OCI-LY1 (cell line): ENCODE results near the gene NTHL1.

ENCODE experiments used
- H2AFZ ChIP-seq: fragments of 200-600 bp; sonication (generic), shearing (Covaris generic); 2 replicates; pipeline ENCODE4 v1.6.0; 2014; ENCODE audit warnings: antibody characterized with exemption, mild to moderate bottlenecking, low read length
- H3F3A ChIP-seq: fragments of 200-600 bp; sonication (generic), shearing (Covaris generic); 2 replicates; pipeline ENCODE4 v1.6.0; 2014; ENCODE audit warnings: mild to moderate bottlenecking, antibody characterized with exemption, low read length, moderate library complexity; ENCODE audit not compliant: insufficient read depth
- H3K27ac ChIP-seq: fragments of 200-600 bp; sonication (generic); 2 replicates; pipeline ENCODE4 v1.5.1; 2014; ENCODE audit warnings: low read length, mixed run types, mild to moderate bottlenecking, low read depth; ENCODE audit not compliant: poor library complexity, severe bottlenecking
- H3K27me3 ChIP-seq: fragments of 200-600 bp; sonication (generic); 2 replicates; pipeline ENCODE4 v1.6.0; 2014; ENCODE audit warnings: antibody characterized with exemption, mild to moderate bottlenecking, low read length, moderate library complexity; ENCODE audit not compliant: insufficient read depth
- H3K36me3 ChIP-seq: fragments of 200-600 bp; sonication (generic); 2 replicates; pipeline ENCODE4 v1.6.1; 2014; ENCODE audit warnings: mild to moderate bottlenecking, antibody characterized with exemption, low read length, moderate library complexity, mixed read lengths; ENCODE audit not compliant: insufficient read depth
- H3K4me1 ChIP-seq: fragments of 200-600 bp; sonication (generic); 2 replicates; pipeline ENCODE4 v1.5.1; 2014; ENCODE audit warnings: mild to moderate bottlenecking, low read length, moderate library complexity; ENCODE audit not compliant: insufficient read depth, severe bottlenecking
- H3K4me2 ChIP-seq: fragments of 200-600 bp; sonication (generic), shearing (Covaris generic); 2 replicates; pipeline ENCODE4 v1.6.1; 2014; ENCODE audit warnings: low read length
- H3K4me3 ChIP-seq: fragments of 200-600 bp; sonication (generic); 2 replicates; pipeline ENCODE4 v1.5.1; 2014; ENCODE audit warnings: low read length, low read depth, mild to moderate bottlenecking, mixed read lengths; ENCODE audit not compliant: poor library complexity, severe bottlenecking
- H3K79me2 ChIP-seq: fragments of 200-600 bp; shearing (Covaris generic); 2 replicates; pipeline ENCODE4 v1.6.1; 2016; ENCODE audit warnings: mixed run types, low read length, mixed read lengths; ENCODE audit not compliant: insufficient read depth
- H3K9ac ChIP-seq: fragments of 200-600 bp; sonication (generic), shearing (Covaris generic); 2 replicates; pipeline ENCODE4 v1.6.1; 2014; ENCODE audit warnings: mild to moderate bottlenecking, low read length, mixed read lengths
- H3K9me2 ChIP-seq: fragments of 200-600 bp; sonication (generic), shearing (Covaris generic); 2 replicates; pipeline ENCODE4 v1.6.1; 2014; ENCODE audit warnings: low read depth, mild to moderate bottlenecking, low read length, mixed read lengths
- H3K9me3 ChIP-seq: fragments of 200-600 bp; shearing (Covaris generic); 2 replicates; pipeline ENCODE4 v1.6.1; 2014; ENCODE audit warnings: low read length, mixed read lengths
- H4K20me1 ChIP-seq: fragments of 200-600 bp; sonication (generic), shearing (Covaris generic); 2 replicates; pipeline ENCODE4 v1.6.0; 2016; ENCODE audit warnings: mild to moderate bottlenecking, low read length; ENCODE audit not compliant: insufficient read depth
- EZH2 ChIP-seq: fragments of 200-600 bp; sonication (generic), shearing (Covaris generic); IDR thresholded peaks from 2 replicates; pipeline ENCODE4 v1.8.0; 2017; ENCODE audit warnings: borderline replicate concordance, mixed run types, mild to moderate bottlenecking, antibody characterized with exemption, low read length, moderate library complexity, mixed read lengths
- TF ChIP-seq, protein P1 (sequence below): fragments of 200-600 bp; sonication (generic), shearing (Covaris generic); IDR thresholded peaks from 2 replicates; pipeline ENCODE4 v1.5.1; 2017; ENCODE audit warnings: mild to moderate bottlenecking, antibody characterized with exemption, low read length, moderate library complexity, mixed read lengths

NTHL1 gene

GRCh38 chr16:2074071-2074470 is 26.4 kb upstream of the NTHL1 start:
- Histone ChIP-seq H3K4me3 (no peak overlapping the region), H2AFZ (no peak overlapping the region), H3K4me2 (no peak overlapping the region), H3F3A (no peaks in the 10 kb centered on the region), H3K36me3 (peaks cover 12% of the 10 kb centered on the region; the same call in 1 of the 2 replicates), H3K27me3 (no peaks in the 10 kb centered on the region), H3K4me1 (no peaks in the 10 kb centered on the region), H3K9me3 (no peaks in the 10 kb centered on the region), H3K9me2 (no peaks in the 10 kb centered on the region), H3K27ac (no peak overlapping the region), H3K9ac (no peak overlapping the region), H3K79me2 (no peaks in the 10 kb centered on the region), H4K20me1 (no peaks in the 10 kb centered on the region)
- TF ChIP-seq, protein P1, sequence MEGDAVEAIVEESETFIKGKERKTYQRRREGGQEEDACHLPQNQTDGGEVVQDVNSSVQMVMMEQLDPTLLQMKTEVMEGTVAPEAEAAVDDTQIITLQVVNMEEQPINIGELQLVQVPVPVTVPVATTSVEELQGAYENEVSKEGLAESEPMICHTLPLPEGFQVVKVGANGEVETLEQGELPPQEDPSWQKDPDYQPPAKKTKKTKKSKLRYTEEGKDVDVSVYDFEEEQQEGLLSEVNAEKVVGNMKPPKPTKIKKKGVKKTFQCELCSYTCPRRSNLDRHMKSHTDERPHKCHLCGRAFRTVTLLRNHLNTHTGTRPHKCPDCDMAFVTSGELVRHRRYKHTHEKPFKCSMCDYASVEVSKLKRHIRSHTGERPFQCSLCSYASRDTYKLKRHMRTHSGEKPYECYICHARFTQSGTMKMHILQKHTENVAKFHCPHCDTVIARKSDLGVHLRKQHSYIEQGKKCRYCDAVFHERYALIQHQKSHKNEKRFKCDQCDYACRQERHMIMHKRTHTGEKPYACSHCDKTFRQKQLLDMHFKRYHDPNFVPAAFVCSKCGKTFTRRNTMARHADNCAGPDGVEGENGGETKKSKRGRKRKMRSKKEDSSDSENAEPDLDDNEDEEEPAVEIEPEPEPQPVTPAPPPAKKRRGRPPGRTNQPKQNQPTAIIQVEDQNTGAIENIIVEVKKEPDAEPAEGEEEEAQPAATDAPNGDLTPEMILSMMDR = no peak
- TF ChIP-seq EZH2 = no peak

GRCh38 chr16:2072926-2073325 is 25.3 kb upstream of the NTHL1 start:
- no peaks in the 10 kb centered on the region for H3K79me2 ChIP-seq
- no peaks in the 10 kb centered on the region for H3K9me3 ChIP-seq
- no peaks in the 10 kb centered on the region for H4K20me1 ChIP-seq
- no peaks in the 10 kb centered on the region for H3F3A ChIP-seq
- H3K4me3 ChIP-seq = no peak overlapping the region
- no peak overlapping the region for H3K27ac ChIP-seq
- H3K4me1 ChIP-seq = no peaks in the 10 kb centered on the region
- no peak overlapping the region for H2AFZ ChIP-seq
- H3K9ac ChIP-seq = no peak overlapping the region
- TF ChIP-seq, protein P1 = no peak
- TF ChIP-seq EZH2 = no peak
- no peaks in the 10 kb centered on the region for H3K27me3 ChIP-seq
- H3K36me3 ChIP-seq = peaks cover 18% of the 10 kb centered on the region
- H3K4me2 ChIP-seq = no peak overlapping the region
- H3K9me2 ChIP-seq = no peaks in the 10 kb centered on the region

GRCh38 chr16:2071454-2072202 is 24.0 kb upstream of the NTHL1 start:
- no peaks in the 10 kb centered on the region for H3K9me2 ChIP-seq
- H3K4me3 ChIP-seq = no peak overlapping the region
- no peak overlapping the region for H3K9ac ChIP-seq
- H4K20me1 ChIP-seq = no peaks in the 10 kb centered on the region
- no peaks in the 10 kb centered on the region for H3K27me3 ChIP-seq
- H3K36me3 ChIP-seq = peaks cover 24% of the 10 kb centered on the region
- H3K4me2 ChIP-seq = no peak overlapping the region
- no peaks in the 10 kb centered on the region for H3F3A ChIP-seq
- H3K27ac ChIP-seq = no peak overlapping the region
- H3K4me1 ChIP-seq = no peaks in the 10 kb centered on the region
- no peaks in the 10 kb centered on the region for H3K79me2 ChIP-seq
- H3K9me3 ChIP-seq = no peaks in the 10 kb centered on the region
- H2AFZ ChIP-seq = no peak overlapping the region
- TF ChIP-seq, protein P1 = no peak
- TF ChIP-seq EZH2 = no peak
